Embryonic facial prominence (tissue), 1 donor: ENCODE results near the gene TLR5.
"Not testable (repeated sequence)": the region's sequence is repeated elsewhere in the genome, so short reads cannot be mapped to it uniquely, and the experiment has no call there.

Source experiments
- DNase-seq: peaks from one replicate; pipeline ENCODE4 v3.0.0-alpha.2; 2016; ENCODE audit errors: extremely low spot score

The TLR5 gene, protein sequence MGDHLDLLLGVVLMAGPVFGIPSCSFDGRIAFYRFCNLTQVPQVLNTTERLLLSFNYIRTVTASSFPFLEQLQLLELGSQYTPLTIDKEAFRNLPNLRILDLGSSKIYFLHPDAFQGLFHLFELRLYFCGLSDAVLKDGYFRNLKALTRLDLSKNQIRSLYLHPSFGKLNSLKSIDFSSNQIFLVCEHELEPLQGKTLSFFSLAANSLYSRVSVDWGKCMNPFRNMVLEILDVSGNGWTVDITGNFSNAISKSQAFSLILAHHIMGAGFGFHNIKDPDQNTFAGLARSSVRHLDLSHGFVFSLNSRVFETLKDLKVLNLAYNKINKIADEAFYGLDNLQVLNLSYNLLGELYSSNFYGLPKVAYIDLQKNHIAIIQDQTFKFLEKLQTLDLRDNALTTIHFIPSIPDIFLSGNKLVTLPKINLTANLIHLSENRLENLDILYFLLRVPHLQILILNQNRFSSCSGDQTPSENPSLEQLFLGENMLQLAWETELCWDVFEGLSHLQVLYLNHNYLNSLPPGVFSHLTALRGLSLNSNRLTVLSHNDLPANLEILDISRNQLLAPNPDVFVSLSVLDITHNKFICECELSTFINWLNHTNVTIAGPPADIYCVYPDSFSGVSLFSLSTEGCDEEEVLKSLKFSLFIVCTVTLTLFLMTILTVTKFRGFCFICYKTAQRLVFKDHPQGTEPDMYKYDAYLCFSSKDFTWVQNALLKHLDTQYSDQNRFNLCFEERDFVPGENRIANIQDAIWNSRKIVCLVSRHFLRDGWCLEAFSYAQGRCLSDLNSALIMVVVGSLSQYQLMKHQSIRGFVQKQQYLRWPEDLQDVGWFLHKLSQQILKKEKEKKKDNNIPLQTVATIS

GRCh38 chr1:223142795-223143536 is at the start of gene TLR5:
TLR5 (minus strand) TSS chr1:223143248; CDS start chr1:223113031, 30,217 bp downstream.
- DNase-seq, result no peak

- no peak for DNase-seq
These were observed 47.1 kb upstream of the TLR5 start for GRCh38 chr1:223189903-223190724.

DNA sequence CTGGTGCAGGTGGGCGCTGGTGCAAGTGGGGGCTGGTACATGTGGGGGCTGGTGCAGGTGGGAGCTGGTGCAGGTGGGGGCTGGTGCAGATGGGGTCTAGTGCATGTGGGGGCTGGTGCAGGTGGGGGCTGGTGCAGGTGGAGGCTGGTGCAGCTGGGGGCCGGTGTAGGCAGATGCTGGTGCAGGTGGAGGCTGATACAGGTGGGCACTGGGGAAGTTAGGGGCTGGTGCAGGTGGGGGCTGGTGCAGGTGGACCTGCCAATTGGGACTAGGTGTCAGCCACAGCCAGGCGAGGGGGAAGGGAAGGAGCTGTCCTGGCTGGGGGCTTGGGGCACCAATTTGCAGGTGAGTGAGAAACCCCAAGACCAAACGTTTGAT is 46.5 kb upstream of the TLR5 start:
- DNase-seq, result no peak

- DNase-seq, result no peak
These were observed 45.7 kb upstream of the TLR5 start for GRCh38 chr1:223188618-223189356.

GRCh38 chr1:223186800-223187199 is 43.8 kb upstream of the TLR5 start:
- DNase-seq, result no peak

DNA sequence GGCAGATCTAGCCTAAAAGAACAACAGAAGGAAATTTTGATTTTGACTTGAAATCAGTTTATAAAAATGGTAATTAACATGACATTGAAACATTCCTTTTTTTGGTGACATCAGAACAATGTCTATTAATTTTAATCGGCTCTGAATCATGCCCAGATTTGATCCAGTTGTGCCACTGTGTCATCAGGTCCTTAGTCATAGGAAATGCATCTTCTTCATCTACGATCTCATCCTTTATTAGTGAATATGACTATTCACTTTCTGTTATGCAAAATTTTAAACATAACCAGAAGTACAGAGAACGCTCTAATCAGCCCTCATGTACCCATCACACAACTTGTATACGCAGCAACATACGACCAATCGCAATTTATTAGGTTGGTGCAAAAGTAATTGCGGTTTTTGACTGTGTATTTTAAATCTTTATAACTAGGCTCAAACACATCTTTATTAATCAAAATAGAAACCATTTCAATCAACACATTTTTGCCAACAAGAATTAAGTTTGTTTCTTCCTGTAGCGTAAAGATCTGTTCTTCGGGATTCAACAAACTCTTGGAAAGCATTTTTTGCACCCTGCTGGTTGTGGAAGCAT is 40.3 kb upstream of the TLR5 start:
- DNase-seq, result no peak

DNA sequence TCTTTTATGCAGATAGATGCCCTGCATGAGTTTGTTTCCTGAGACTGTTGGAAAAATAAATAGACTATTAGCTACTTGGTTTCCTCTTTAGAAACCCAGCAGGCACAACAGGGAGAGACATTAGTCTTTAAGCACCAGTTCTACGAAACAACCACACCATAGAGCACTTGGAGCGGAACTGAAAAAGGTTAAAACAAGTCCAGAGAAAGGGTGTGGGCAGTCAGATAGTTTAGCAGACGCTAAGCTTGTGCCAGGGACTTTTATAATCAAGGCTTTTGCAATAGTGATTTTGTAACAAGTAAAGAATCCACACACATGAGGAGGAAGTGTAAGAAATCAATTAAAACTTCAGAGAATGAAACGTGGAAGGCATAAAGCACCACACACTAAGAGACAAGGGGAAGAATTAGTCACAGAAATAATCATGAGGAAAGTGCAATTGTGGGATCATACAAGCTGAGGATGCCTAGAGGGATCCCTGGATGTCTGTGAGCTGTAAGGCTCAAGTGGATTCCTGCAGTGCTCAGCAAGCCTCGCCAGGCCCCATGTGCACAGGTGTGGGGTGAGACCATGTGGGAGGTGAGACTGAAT is 37.8 kb upstream of the TLR5 start:
- no peak for DNase-seq

GRCh38 chr1:223179786-223180185 is 36.7 kb upstream of the TLR5 start:
- no peak for DNase-seq

DNA sequence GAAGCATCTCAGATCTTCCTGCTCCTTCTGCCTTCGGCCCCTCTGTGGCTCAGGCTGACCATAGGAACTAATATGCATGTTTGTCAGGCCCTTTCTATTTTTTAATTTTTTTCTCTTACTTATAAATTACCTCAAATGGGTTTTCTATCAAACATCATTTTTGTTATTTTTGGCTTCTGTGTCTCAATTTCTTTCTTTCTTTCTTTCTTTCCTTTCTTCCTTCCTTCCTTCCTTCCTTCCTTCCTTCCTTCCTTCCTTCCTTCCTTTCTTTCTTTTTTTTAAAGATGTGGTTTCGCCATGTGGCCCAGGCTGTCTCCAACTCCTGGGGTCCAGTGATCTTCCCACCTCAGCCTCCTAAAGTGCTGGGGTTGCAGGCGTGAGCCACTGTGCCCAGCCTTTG is 36.2 kb upstream of the TLR5 start:
- no peak for DNase-seq

- DNase-seq, result no peak
These were observed 34.6 kb upstream of the TLR5 start for GRCh38 chr1:223177681-223178080.

DNA sequence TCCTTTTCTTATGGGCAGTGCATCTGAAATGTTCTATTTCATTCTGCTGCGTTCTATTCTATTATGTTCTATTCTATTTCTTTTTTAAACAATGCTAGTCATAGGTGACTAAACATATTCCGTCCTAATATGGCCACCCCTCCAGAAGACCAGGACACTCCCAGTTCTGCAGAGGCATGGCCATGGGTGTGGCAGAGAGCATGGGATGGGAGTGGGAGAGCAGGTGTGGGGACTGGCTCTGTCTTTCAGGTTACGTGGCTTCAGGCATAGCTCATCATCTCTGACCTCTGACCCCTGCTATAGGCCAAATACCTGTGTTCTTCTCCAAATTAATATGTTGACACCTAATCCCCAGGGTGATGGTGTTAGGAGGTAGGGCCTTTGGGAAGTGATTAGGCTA is 33.4 kb upstream of the TLR5 start:
- no peak for DNase-seq

GRCh38 chr1:223175633-223176032 is 32.6 kb upstream of the TLR5 start:
- DNase-seq, result no peak

DNA sequence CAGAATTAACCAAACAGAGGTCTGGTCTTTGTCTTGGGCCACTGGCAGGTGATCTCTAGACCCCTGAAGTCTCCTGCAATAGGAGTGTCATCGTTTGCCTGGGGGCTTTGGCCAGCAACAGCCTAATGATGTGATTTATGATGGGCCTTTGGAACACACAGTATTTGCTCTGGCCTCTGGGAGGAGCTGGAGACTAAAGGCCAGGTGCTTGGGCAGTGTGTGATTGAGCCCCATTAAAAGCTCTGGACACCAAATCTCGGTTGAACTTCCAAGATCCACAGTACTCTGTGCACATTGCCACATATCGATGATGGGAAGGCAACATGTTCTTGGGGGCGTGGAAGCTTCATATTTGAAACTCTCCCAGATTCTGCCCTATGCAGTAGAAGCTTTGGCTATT is 32.0 kb upstream of the TLR5 start:
- DNase-seq, result no peak

- DNase-seq, result not testable (repeated sequence)
These were observed 26.4 kb upstream of the TLR5 start for GRCh38 chr1:223169458-223169857.

DNA sequence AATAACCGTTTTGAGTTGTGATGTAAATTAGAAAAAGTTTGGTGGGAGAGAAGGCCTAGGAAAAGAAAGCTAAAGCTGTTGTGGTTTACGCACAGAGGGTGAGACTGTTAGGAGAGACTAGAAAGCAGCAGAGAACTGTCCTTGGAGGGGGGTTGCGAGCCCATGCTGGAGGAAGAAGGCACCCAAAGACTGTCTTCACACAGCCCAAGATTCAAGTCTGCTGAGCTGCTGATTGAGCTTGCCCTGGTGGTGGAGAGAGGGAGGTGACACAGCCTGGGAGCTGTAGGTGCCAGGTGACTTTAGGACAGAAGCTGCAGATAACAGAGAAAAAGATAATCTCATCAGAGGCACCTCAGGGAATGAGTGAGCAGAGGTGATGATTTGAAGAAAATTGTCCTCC is 18.3 kb upstream of the TLR5 start:
- no peak for DNase-seq

- DNase-seq, result no peak
These were observed 13.3 kb upstream of the TLR5 start for GRCh38 chr1:223156343-223156742.

DNA sequence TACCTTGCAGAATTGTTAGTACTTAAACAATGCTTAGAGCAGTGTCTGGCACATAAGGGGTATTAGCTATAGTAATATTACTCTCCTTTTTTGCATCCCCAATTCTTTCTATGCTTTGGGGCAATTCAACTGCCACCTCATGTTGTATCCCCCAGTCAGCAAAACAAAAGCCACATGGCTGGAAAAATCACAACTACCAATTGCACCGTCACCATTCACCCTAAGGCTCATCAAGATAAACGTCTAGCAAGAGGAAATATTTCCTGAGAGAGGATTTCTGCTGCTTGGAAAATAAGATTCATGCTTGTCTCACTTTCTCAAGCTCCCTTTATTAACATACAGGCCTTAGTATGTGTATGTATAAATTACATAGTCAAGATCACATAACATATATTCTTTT is 12.1 kb upstream of the TLR5 start:
- no peak for DNase-seq

GRCh38 chr1:223153177-223154119 is 10.4 kb upstream of the TLR5 start:
- no peak for DNase-seq

DNA sequence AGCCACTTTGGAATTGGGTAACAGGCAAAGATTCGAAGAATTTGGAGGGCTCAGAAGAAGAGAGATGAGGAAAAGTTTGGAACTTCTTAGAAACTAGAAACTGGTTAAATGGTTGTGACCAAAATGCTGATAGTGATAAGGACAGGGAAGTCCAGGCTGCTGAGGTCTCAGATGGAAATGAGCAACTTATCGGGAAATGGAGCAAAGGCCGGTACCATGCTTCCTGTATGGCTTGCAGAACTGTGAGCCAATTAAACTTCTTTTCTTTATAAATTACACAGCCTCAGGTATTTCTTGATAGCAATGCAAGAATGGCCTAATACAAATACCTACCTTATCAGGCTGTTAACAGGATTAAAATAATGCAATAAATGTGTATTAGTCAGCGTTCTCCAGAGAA is 9.4 kb upstream of the TLR5 start:
- no peak for DNase-seq
